Measurements from ENCODE around the gene PLPP4.

PLPP4 gene

DNA sequence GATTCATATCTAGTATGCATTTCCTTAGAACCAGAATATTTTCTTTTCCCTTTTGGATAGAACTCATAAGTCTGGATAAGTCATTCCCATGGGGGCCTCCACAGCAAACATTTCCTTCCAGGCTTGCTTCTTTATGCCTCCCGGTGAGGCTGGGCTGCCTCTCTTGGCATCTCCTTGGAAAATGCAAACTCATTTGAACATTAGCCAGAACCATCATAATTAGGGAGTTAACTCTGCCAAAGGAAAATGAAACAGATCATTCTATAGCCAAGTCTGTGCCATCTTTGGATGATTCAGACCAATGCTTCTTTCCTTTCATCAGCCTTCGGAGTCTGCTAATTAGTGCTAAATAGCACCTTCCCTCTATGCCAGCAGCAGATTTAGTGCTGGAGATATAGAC lies 81.1 kb downstream of the PLPP4 start:
- ATAC-seq: no peak
- TF ChIP-seq TCF4 (CRISPR knock-in tag; IDR thresholded peaks at IDR 0.05; ENCODE audit: borderline replicate concordance): no peak
- no peak for TF ChIP-seq BACH2 (CRISPR knock-in tag; IDR thresholded peaks at IDR 0.05; ENCODE audit: borderline replicate concordance)
- no peak for TF ChIP-seq ZFP30 (CRISPR knock-in tag; IDR thresholded peaks at IDR 0.05)
- TF ChIP-seq GLIS3 (CRISPR knock-in tag; IDR thresholded peaks at IDR 0.05): no peak
- TF ChIP-seq, protein P1, sequence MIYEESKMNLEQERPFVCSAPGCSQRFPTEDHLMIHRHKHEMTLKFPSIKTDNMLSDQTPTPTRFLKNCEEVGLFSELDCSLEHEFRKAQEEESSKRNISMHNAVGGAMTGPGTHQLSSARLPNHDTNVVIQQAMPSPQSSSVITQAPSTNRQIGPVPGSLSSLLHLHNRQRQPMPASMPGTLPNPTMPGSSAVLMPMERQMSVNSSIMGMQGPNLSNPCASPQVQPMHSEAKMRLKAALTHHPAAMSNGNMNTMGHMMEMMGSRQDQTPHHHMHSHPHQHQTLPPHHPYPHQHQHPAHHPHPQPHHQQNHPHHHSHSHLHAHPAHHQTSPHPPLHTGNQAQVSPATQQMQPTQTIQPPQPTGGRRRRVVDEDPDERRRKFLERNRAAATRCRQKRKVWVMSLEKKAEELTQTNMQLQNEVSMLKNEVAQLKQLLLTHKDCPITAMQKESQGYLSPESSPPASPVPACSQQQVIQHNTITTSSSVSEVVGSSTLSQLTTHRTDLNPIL (CRISPR knock-in tag; IDR thresholded peaks at IDR 0.05; ENCODE audit: low read depth): no peak
- TF ChIP-seq ZNF70 (CRISPR knock-in tag; IDR thresholded peaks at IDR 0.05): no peak
- TF ChIP-seq, protein P2, sequence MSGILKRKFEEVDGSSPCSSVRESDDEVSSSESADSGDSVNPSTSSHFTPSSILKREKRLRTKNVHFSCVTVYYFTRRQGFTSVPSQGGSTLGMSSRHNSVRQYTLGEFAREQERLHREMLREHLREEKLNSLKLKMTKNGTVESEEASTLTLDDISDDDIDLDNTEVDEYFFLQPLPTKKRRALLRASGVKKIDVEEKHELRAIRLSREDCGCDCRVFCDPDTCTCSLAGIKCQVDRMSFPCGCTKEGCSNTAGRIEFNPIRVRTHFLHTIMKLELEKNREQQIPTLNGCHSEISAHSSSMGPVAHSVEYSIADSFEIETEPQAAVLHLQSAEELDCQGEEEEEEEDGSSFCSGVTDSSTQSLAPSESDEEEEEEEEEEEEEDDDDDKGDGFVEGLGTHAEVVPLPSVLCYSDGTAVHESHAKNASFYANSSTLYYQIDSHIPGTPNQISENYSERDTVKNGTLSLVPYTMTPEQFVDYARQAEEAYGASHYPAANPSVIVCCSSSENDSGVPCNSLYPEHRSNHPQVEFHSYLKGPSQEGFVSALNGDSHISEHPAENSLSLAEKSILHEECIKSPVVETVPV (CRISPR knock-in tag; IDR thresholded peaks at IDR 0.05): no peak
- TF ChIP-seq ZFP3 (CRISPR knock-in tag; IDR thresholded peaks at IDR 0.05): no peak
- TF ChIP-seq ZC3H10 (CRISPR knock-in tag; IDR thresholded peaks at IDR 0.05): no peak
- TF ChIP-seq ARNTL (CRISPR knock-in tag; IDR thresholded peaks at IDR 0.05; ENCODE audit: borderline replicate concordance, low read depth): no peak
- TF ChIP-seq, protein P3, sequence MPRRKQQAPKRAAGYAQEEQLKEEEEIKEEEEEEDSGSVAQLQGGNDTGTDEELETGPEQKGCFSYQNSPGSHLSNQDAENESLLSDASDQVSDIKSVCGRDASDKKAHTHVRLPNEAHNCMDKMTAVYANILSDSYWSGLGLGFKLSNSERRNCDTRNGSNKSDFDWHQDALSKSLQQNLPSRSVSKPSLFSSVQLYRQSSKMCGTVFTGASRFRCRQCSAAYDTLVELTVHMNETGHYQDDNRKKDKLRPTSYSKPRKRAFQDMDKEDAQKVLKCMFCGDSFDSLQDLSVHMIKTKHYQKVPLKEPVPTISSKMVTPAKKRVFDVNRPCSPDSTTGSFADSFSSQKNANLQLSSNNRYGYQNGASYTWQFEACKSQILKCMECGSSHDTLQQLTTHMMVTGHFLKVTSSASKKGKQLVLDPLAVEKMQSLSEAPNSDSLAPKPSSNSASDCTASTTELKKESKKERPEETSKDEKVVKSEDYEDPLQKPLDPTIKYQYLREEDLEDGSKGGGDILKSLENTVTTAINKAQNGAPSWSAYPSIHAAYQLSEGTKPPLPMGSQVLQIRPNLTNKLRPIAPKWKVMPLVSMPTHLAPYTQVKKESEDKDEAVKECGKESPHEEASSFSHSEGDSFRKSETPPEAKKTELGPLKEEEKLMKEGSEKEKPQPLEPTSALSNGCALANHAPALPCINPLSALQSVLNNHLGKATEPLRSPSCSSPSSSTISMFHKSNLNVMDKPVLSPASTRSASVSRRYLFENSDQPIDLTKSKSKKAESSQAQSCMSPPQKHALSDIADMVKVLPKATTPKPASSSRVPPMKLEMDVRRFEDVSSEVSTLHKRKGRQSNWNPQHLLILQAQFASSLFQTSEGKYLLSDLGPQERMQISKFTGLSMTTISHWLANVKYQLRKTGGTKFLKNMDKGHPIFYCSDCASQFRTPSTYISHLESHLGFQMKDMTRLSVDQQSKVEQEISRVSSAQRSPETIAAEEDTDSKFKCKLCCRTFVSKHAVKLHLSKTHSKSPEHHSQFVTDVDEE (CRISPR knock-in tag; IDR thresholded peaks at IDR 0.05): no peak
- no peak for TF ChIP-seq CSDC2 (CRISPR knock-in tag; IDR thresholded peaks at IDR 0.05)
- TF ChIP-seq ISL1 (CRISPR knock-in tag; IDR thresholded peaks at IDR 0.05): no peak

DNA sequence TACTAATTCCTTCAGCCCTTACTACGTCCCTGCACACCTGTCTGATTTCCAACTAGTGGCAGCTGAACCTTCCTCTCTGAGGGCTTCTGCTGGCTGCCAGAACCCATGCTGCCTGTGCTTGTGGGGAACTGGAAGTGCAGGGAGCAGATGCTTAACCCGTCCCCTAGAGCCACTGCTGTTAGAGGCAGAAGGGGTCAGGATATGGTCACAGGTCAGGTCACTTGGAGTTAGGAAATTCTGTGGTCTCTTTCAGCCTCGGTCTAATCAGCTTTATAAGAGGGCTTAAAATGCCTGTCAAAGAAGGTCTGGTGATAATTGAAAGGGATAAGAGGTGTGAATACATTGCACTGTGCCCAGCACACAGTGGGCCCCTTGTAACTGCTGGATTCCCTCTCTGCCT lies 82.0 kb downstream of the PLPP4 start:
- TF ChIP-seq ISL1 (CRISPR knock-in tag; IDR thresholded peaks at IDR 0.05) (no peak), CSDC2 (CRISPR knock-in tag; IDR thresholded peaks at IDR 0.05) (no peak), ZC3H10 (CRISPR knock-in tag; IDR thresholded peaks at IDR 0.05) (no peak), ZNF8 (CRISPR knock-in tag; IDR thresholded peaks at IDR 0.05) (no peak), TCF4 (CRISPR knock-in tag; IDR thresholded peaks at IDR 0.05; ENCODE audit: borderline replicate concordance) (no peak), ARNTL (CRISPR knock-in tag; IDR thresholded peaks at IDR 0.05; ENCODE audit: borderline replicate concordance, low read depth) (no peak), OSR1 (CRISPR knock-in tag; IDR thresholded peaks at IDR 0.05) (no peak), GLIS3 (CRISPR knock-in tag; IDR thresholded peaks at IDR 0.05) (no peak), ZNF565 (CRISPR knock-in tag; conservative IDR thresholded peaks at IDR 0.05; ENCODE audit: low read depth) (no peak), ZFP30 (CRISPR knock-in tag; IDR thresholded peaks at IDR 0.05) (no peak), SNAI2 (CRISPR knock-in tag; IDR thresholded peaks at IDR 0.05) (no peak), BACH2 (CRISPR knock-in tag; IDR thresholded peaks at IDR 0.05; ENCODE audit: borderline replicate concordance) (no peak), ZNF70 (CRISPR knock-in tag; IDR thresholded peaks at IDR 0.05) (no peak), TOX (CRISPR knock-in tag; IDR thresholded peaks at IDR 0.05; ENCODE audit: borderline replicate concordance) (no peak)
- TF ChIP-seq, protein P2 (CRISPR knock-in tag; IDR thresholded peaks at IDR 0.05): no peak
- TF ChIP-seq, protein P4, sequence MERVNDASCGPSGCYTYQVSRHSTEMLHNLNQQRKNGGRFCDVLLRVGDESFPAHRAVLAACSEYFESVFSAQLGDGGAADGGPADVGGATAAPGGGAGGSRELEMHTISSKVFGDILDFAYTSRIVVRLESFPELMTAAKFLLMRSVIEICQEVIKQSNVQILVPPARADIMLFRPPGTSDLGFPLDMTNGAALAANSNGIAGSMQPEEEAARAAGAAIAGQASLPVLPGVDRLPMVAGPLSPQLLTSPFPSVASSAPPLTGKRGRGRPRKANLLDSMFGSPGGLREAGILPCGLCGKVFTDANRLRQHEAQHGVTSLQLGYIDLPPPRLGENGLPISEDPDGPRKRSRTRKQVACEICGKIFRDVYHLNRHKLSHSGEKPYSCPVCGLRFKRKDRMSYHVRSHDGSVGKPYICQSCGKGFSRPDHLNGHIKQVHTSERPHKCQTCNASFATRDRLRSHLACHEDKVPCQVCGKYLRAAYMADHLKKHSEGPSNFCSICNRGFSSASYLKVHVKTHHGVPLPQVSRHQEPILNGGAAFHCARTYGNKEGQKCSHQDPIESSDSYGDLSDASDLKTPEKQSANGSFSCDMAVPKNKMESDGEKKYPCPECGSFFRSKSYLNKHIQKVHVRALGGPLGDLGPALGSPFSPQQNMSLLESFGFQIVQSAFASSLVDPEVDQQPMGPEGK (CRISPR knock-in tag; IDR thresholded peaks at IDR 0.05; ENCODE audit: borderline replicate concordance): no peak
- TF ChIP-seq, protein P5, sequence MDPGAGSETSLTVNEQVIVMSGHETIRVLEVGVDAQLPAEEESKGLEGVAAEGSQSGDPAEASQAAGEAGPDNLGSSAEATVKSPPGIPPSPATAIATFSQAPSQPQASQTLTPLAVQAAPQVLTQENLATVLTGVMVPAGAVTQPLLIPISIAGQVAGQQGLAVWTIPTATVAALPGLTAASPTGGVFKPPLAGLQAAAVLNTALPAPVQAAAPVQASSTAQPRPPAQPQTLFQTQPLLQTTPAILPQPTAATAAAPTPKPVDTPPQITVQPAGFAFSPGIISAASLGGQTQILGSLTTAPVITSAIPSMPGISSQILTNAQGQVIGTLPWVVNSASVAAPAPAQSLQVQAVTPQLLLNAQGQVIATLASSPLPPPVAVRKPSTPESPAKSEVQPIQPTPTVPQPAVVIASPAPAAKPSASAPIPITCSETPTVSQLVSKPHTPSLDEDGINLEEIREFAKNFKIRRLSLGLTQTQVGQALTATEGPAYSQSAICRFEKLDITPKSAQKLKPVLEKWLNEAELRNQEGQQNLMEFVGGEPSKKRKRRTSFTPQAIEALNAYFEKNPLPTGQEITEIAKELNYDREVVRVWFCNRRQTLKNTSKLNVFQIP (CRISPR knock-in tag; IDR thresholded peaks at IDR 0.05; ENCODE audit: borderline replicate concordance, low read depth): no peak
- TF ChIP-seq, protein P1 (CRISPR knock-in tag; IDR thresholded peaks at IDR 0.05; ENCODE audit: low read depth): no peak

More for the DNA sequence above, 82.0 kb downstream of the PLPP4 start:
- ATAC-seq: no peak

Measured in SK-N-SH treated with all-trans-retinoic acid at 6 μM for 48 hours (cell line).